ENCODE data around the gene ULK4.

The ULK4 gene

DNA sequence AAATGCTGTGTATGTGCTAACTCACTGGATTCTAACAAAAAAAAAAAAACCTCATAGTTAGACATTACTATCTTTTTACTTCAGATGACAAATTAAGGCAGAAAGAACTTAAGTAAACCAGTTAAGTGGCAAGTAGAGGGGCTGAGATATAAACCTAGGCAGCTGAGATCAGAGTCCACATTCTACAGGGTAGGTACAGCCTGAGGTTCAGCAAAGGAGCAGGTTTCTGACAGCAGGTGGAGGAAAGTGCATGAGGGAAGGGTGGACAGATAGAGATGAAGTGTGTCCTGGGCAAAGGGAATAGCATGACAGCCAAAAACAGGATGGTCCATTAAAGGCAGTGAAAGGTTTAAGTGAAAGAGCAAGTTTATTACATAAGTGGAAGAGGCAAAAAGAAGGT is 329.2 kb downstream of the ULK4 start:
- no peak overlapping the region for H3K27ac ChIP-seq (ENCODE audit: low read depth, low read length)

DNA sequence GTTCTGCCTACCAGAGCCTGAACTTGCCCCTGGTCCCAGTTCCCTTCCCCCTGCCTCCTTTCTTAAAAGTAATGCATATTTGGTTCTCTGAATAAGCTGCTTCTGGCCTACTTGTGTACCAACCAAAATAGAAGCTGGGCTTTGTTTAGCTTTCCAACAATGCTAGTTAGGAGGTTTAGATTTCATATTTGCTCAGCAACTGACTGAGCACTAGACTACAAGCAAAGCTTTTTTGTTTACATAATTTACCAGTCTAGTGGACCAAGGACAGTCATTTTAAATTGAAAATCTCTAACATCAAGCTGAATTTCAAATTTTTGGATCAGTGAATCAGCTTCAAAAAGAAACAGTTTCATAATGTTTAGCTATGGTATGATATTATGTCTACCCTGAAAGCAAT is 331.2 kb downstream of the ULK4 start:
- Histone ChIP-seq H3K9me3 (ENCODE audit: control insufficient read depth, insufficient read depth, low read length) (no peaks in the 10 kb centered on the region), H3K4me1 (ENCODE audit: control insufficient read depth, insufficient read depth, low read length) (peaks cover 8% of the 10 kb centered on the region; the same call in 1 of the 2 replicates), H3K9ac (ENCODE audit: low read depth, low read length) (no peak overlapping the region), H3K27me3 (ENCODE audit: control insufficient read depth, insufficient read depth, low read length) (no peaks in the 10 kb centered on the region), H3K27ac (ENCODE audit: low read depth, low read length) (no peak overlapping the region), H3K36me3 (ENCODE audit: control insufficient read depth, insufficient read depth, low read length) (no peaks in the 10 kb centered on the region), H3K4me3 (ENCODE audit: low read depth, low read length) (no peak overlapping the region)

More for the DNA sequence above, 329.2 kb downstream of the ULK4 start:
- Histone ChIP-seq H3K9me3 (ENCODE audit: control insufficient read depth, insufficient read depth, low read length) (no peaks in the 10 kb centered on the region), H3K27me3 (ENCODE audit: control insufficient read depth, insufficient read depth, low read length) (no peaks in the 10 kb centered on the region), H3K9ac (ENCODE audit: low read depth, low read length) (no peak overlapping the region), H3K4me3 (ENCODE audit: low read depth, low read length) (no peak overlapping the region), H3K4me1 (ENCODE audit: control insufficient read depth, insufficient read depth, low read length) (peaks cover 8% of the 10 kb centered on the region; the same call in 1 of the 2 replicates), H3K36me3 (ENCODE audit: control insufficient read depth, insufficient read depth, low read length) (no peaks in the 10 kb centered on the region)

DNA sequence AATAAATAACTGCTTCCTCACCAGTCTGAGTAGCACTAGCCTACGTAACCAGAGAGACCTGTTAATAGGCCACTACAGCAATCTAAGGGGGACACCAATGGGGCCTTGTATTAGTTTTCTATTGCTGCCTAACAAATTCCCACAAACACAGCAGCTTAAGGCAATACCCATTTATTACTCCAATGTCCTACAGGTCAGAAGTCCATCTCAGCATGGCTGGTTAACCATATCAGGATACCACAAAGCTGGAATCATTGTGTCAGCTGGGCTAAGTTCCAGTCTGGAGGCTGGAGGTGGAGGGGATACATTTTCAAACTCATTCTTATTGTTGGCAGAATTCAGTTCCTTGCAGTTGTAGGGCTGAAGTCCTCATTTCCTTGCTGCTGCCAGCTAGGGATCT is 331.9 kb downstream of the ULK4 start:
- H3K9me3 ChIP-seq (ENCODE audit: control insufficient read depth, insufficient read depth, low read length) = no peaks in the 10 kb centered on the region
- H3K9ac ChIP-seq (ENCODE audit: low read depth, low read length) = no peak overlapping the region
- no peaks in the 10 kb centered on the region for H3K27me3 ChIP-seq (ENCODE audit: control insufficient read depth, insufficient read depth, low read length)
- H3K27ac ChIP-seq (ENCODE audit: low read depth, low read length) = no peak overlapping the region
- no peaks in the 10 kb centered on the region for H3K36me3 ChIP-seq (ENCODE audit: control insufficient read depth, insufficient read depth, low read length)
- peaks cover 8% of the 10 kb centered on the region; the same call in 1 of the 2 replicates for H3K4me1 ChIP-seq (ENCODE audit: control insufficient read depth, insufficient read depth, low read length)
- H3K4me3 ChIP-seq (ENCODE audit: low read depth, low read length) = no peak overlapping the region

DNA sequence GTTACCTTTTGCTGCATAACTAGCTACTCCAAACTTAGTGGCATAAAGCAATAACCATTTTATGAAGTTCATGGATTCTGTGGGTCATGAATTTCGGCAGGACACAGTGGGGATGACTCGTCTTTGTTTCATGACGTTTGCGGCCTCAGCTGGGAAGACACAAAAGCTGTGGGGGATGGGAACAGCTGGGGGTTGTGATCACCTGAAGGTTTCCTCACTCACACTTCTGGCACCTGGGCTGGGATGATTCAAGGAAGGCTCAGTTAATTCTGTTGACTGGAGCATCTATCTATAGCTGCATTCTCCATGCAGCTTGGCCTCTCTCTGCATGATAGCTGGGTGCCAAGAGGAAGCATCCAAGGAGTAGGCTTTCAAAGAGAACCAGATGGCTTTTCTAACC is 332.8 kb downstream of the ULK4 start:
- H3K27me3 ChIP-seq (ENCODE audit: control insufficient read depth, insufficient read depth, low read length) = no peaks in the 10 kb centered on the region
- H3K36me3 ChIP-seq (ENCODE audit: control insufficient read depth, insufficient read depth, low read length) = no peaks in the 10 kb centered on the region
- no peak overlapping the region for H3K4me3 ChIP-seq (ENCODE audit: low read depth, low read length)
- H3K9ac ChIP-seq (ENCODE audit: low read depth, low read length) = no peak overlapping the region
- peaks cover 8% of the 10 kb centered on the region; the same call in 1 of the 2 replicates for H3K4me1 ChIP-seq (ENCODE audit: control insufficient read depth, insufficient read depth, low read length)
- no peak overlapping the region for H3K27ac ChIP-seq (ENCODE audit: low read depth, low read length)
- no peaks in the 10 kb centered on the region for H3K9me3 ChIP-seq (ENCODE audit: control insufficient read depth, insufficient read depth, low read length)

DNA sequence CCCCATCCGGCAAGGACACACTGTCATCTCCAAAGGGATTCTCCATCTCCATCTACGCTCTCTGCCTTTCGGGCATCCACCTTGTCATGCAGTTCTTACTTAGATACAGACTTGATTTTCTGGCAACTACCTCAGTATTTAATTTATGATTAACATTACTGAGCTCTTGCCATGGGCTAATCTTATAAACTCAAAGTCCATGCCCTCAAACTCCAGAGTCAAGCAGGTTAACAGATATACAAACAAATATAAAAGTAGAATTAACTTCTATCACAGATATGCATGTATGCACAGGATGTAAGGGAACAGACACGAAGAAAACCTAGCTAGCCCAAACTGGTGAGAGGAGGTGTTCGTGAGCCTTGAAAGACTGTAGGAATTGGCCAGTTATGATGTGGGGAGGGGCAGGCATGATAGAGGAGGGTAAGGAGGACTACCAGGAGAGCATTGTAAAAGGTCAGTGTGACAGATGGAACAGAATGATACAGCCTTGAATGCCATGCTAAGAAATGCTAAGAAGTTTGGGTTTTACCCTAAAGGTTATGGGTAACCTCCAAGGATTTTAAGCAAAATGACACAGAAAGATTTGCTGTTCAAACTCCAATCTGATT is 334.3 kb downstream of the ULK4 start:
- Histone ChIP-seq H3K4me3 (ENCODE audit: low read depth, low read length) (no peak overlapping the region), H3K36me3 (ENCODE audit: control insufficient read depth, insufficient read depth, low read length) (no peaks in the 10 kb centered on the region), H3K9me3 (ENCODE audit: control insufficient read depth, insufficient read depth, low read length) (no peaks in the 10 kb centered on the region), H3K27me3 (ENCODE audit: control insufficient read depth, insufficient read depth, low read length) (no peaks in the 10 kb centered on the region), H3K27ac (ENCODE audit: low read depth, low read length) (no peak overlapping the region), H3K4me1 (ENCODE audit: control insufficient read depth, insufficient read depth, low read length) (peaks cover 8% of the 10 kb centered on the region; the same call in 1 of the 2 replicates), H3K9ac (ENCODE audit: low read depth, low read length) (no peak overlapping the region)

DNA sequence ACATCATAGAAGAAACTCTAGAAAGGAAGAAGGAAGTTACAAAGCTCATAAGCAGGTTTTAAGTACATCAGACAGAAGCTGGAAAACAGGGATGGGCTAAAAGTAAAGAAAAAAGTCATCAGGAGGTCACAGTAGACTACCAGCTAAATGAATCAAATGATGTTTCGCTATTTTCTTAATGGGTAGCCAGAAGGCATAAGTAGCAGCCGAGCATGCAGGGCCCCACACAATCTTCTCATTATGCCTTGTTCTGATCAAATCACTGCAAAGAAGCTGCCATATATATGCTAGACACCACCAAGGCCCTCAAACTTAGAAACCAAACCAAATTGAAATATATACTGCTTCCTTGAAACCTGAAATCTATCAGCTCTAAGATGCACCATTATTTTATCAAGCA is 349.1 kb downstream of the ULK4 start:
- no peaks in the 10 kb centered on the region for H3K9me3 ChIP-seq (ENCODE audit: control insufficient read depth, insufficient read depth, low read length)
- H3K27me3 ChIP-seq (ENCODE audit: control insufficient read depth, insufficient read depth, low read length) = no peaks in the 10 kb centered on the region
- H3K4me3 ChIP-seq (ENCODE audit: low read depth, low read length) = no peak overlapping the region
- no peak overlapping the region for H3K27ac ChIP-seq (ENCODE audit: low read depth, low read length)
- H3K4me1 ChIP-seq (ENCODE audit: control insufficient read depth, insufficient read depth, low read length) = no peaks in the 10 kb centered on the region
- H3K36me3 ChIP-seq (ENCODE audit: control insufficient read depth, insufficient read depth, low read length) = no peaks in the 10 kb centered on the region
- H3K9ac ChIP-seq (ENCODE audit: low read depth, low read length) = no peak overlapping the region

DNA sequence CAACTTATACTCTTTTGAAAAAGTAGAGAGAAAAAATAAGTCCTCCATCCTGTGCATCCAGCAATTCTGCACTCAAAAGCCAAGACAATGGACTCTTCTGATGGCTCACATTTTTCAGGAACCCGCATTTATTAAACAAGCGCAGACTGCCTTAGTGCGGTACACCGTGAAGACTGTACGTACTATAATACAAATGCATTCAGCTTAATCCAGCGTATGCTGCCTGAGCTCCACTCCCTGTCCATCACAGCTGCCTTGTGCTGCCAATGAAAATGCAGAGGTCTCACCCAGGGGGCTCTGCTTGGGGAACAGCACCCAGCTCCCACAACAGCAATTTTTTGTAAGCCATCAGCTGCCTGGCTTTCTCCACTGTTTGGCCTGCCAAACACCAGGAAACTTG is 350.9 kb downstream of the ULK4 start:
- no peak overlapping the region for H3K9ac ChIP-seq (ENCODE audit: low read depth, low read length)
- H3K36me3 ChIP-seq (ENCODE audit: control insufficient read depth, insufficient read depth, low read length) = no peaks in the 10 kb centered on the region
- no peaks in the 10 kb centered on the region for H3K9me3 ChIP-seq (ENCODE audit: control insufficient read depth, insufficient read depth, low read length)
- H3K4me1 ChIP-seq (ENCODE audit: control insufficient read depth, insufficient read depth, low read length) = no peaks in the 10 kb centered on the region
- no peak overlapping the region for H3K4me3 ChIP-seq (ENCODE audit: low read depth, low read length)
- no peaks in the 10 kb centered on the region for H3K27me3 ChIP-seq (ENCODE audit: control insufficient read depth, insufficient read depth, low read length)
- H3K27ac ChIP-seq (ENCODE audit: low read depth, low read length) = no peak overlapping the region

DNA sequence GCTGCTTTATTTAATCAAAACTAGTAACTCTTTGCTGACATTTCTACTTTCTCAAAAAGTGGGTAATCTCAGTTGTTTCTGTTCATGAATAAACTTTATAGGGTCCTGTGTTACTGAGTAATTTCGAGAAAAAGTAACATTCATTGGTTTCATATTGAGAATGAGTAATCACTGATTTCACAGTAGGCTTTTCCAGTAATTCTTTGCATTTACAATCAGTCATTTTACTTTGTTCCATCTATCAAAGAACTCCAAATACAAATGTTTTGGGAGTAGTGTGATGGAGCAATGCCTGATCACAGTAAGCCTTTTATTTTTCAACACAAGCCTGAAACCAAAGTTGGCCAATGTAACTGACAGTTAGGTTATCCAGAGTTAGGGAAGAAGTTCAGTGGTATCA is 353.6 kb downstream of the ULK4 start:
- no peaks in the 10 kb centered on the region for H3K9me3 ChIP-seq (ENCODE audit: control insufficient read depth, insufficient read depth, low read length)
- no peak overlapping the region for H3K27ac ChIP-seq (ENCODE audit: low read depth, low read length)
- H3K9ac ChIP-seq (ENCODE audit: low read depth, low read length) = no peak overlapping the region
- H3K4me3 ChIP-seq (ENCODE audit: low read depth, low read length) = no peak overlapping the region
- H3K4me1 ChIP-seq (ENCODE audit: control insufficient read depth, insufficient read depth, low read length) = no peaks in the 10 kb centered on the region
- no peaks in the 10 kb centered on the region for H3K27me3 ChIP-seq (ENCODE audit: control insufficient read depth, insufficient read depth, low read length)
- no peaks in the 10 kb centered on the region for H3K36me3 ChIP-seq (ENCODE audit: control insufficient read depth, insufficient read depth, low read length)

DNA sequence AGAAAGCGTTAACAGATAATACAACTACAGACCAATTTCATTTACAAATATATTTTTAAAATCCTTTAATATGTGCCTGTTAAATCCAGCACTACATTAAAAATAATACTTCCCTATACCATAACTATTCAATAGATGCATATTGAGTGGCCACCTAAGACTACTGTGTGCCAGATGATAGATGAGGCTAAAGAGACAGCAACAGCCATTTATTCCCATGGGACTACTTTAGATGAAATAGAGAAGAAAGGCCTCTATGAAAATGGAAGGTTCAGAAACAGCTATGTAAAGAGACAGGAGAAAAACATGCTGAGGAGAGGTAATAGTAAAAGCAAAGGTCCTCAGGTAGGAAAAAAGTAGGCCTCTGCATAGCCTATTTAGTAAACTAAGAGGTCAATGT is 358.1 kb downstream of the ULK4 start:
- H3K27me3 ChIP-seq (ENCODE audit: control insufficient read depth, insufficient read depth, low read length) = no peaks in the 10 kb centered on the region
- no peaks in the 10 kb centered on the region for H3K9me3 ChIP-seq (ENCODE audit: control insufficient read depth, insufficient read depth, low read length)
- no peak overlapping the region for H3K9ac ChIP-seq (ENCODE audit: low read depth, low read length)
- no peak overlapping the region for H3K27ac ChIP-seq (ENCODE audit: low read depth, low read length)
- no peak overlapping the region for H3K4me3 ChIP-seq (ENCODE audit: low read depth, low read length)
- H3K36me3 ChIP-seq (ENCODE audit: control insufficient read depth, insufficient read depth, low read length) = no peaks in the 10 kb centered on the region
- H3K4me1 ChIP-seq (ENCODE audit: control insufficient read depth, insufficient read depth, low read length) = no peaks in the 10 kb centered on the region

DNA sequence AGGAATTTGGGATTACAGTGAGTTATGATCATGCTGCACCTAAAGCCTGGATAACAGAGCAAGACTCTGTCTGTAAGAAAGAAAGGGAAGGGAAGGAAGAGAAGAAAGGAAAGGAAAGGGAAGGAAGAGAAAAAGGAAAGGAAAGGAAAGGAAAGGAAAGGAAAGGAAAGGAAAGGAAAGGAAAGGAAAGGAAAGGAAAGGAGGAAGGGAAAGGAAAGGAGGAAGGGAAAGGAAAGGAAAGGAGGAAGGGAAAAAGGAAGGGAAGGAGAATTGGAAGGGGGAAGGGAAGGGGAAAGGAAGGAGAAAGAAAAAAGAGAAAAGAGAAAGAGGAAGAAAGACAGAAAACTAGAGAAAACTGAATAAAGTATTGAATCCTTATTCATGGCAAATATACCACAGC is 359.8 kb downstream of the ULK4 start:
- no peak overlapping the region for H3K9ac ChIP-seq (ENCODE audit: low read depth, low read length)
- H3K4me1 ChIP-seq (ENCODE audit: control insufficient read depth, insufficient read depth, low read length) = no peaks in the 10 kb centered on the region
- H3K9me3 ChIP-seq (ENCODE audit: control insufficient read depth, insufficient read depth, low read length) = no peaks in the 10 kb centered on the region
- H3K27me3 ChIP-seq (ENCODE audit: control insufficient read depth, insufficient read depth, low read length) = no peaks in the 10 kb centered on the region
- no peak overlapping the region for H3K4me3 ChIP-seq (ENCODE audit: low read depth, low read length)
- H3K27ac ChIP-seq (ENCODE audit: low read depth, low read length) = no peak overlapping the region
- H3K36me3 ChIP-seq (ENCODE audit: control insufficient read depth, insufficient read depth, low read length) = no peaks in the 10 kb centered on the region

DNA sequence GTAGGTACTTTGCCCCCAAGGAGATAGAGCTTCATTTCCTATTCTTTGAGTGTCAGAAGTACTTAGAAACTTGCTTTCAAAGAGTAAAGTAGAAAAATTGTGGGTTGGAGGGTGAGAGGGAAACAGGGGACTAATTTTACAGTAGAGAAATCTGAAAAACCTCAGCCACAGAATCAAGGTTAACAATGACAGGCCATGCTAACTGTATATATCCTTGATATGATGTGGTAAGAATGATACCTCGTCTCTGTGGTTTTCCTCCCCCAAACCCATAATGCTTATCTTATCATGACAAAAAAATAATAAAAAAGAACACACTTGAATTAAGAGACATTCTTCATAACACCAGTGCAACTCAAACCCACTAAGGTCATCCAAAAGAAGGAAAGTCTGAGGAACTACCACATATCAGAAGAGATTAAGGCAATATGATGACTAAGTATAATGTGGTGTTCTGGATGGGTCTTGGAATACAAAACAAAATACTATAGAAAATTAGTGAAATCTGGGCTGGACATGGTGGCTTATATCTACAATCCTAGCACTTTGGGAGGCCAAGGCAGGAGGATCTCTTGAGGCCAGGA is 360.4 kb downstream of the ULK4 start:
- H3K9ac ChIP-seq (ENCODE audit: low read depth, low read length) = no peak overlapping the region
- no peaks in the 10 kb centered on the region for H3K9me3 ChIP-seq (ENCODE audit: control insufficient read depth, insufficient read depth, low read length)
- no peak overlapping the region for H3K4me3 ChIP-seq (ENCODE audit: low read depth, low read length)
- no peaks in the 10 kb centered on the region for H3K4me1 ChIP-seq (ENCODE audit: control insufficient read depth, insufficient read depth, low read length)
- no peaks in the 10 kb centered on the region for H3K36me3 ChIP-seq (ENCODE audit: control insufficient read depth, insufficient read depth, low read length)
- H3K27me3 ChIP-seq (ENCODE audit: control insufficient read depth, insufficient read depth, low read length) = no peaks in the 10 kb centered on the region
- no peak overlapping the region for H3K27ac ChIP-seq (ENCODE audit: low read depth, low read length)
